ENCODE data around the gene FRMD4A. TPM values are rescaled to one million over a fixed set of nuclear protein-coding genes. Genes with fewer than 3 reads are reported as not detected.

The FRMD4A gene
- polyA plus RNA-seq, 1 donor (not counting 4 experiments of a cell fraction or from before 2014, with no cell fraction given), result 12.9 TPM

DNA sequence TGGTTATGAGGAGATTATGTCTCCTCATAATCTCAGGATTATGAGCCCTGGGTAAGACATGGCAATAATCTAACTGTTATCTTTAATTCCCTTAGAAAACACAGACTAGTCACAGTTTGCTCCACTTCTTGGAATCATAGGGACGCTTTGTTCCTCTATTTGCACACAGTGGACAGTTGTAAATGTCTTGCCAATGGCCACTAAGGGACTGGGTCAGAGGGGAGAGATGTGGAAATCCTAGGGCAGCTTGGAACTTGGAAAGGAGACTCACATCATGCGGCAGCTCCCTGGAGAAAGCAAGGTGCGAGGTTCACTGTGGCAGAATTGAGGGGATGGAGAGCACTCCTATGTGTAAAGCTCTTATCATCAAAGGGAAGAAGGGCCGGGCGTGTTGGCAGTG lies 477.9 kb downstream of the FRMD4A start:
- no peak overlapping the region for H3K4me2 ChIP-seq (ENCODE audit: control insufficient read depth, extremely low read depth, insufficient read depth, low read depth, low read length)
- FAIRE-seq (no peak), DNase-seq (ENCODE audit: low read depth, low spot score) (no peak)
- no peak overlapping the region for H3K4me3 ChIP-seq (ENCODE audit: control insufficient read depth in 2 of 3, extremely low read depth in 1 of 3, insufficient read depth in 2 of 3, low read depth in 1 of 3, low read length in 3 of 3)
- H4K20me1 ChIP-seq (ENCODE audit: control insufficient read depth, extremely low read depth, insufficient read depth, low read length), result no peaks in the 10 kb centered on the region
- no peak overlapping the region for H2AFZ ChIP-seq (ENCODE audit: control insufficient read depth, low read length)
- no peaks in the 10 kb centered on the region for H3K9me3 ChIP-seq (ENCODE audit: control insufficient read depth, low read depth, low read length)
- H3K9me1 ChIP-seq (ENCODE audit: control insufficient read depth, extremely low read depth, insufficient read depth, low read length), result no peaks in the 10 kb centered on the region
- H3K27me3 ChIP-seq (ENCODE audit: control insufficient read depth, extremely low read depth, insufficient read depth, low read length), result no peaks in the 10 kb centered on the region
- H3K36me3 ChIP-seq (ENCODE audit: control insufficient read depth in 2 of 2, extremely low read depth in 1 of 2, insufficient read depth in 2 of 2, low read length in 2 of 2), result no peaks in the 10 kb centered on the region
- no peak overlapping the region for H3K9ac ChIP-seq (ENCODE audit: control insufficient read depth, extremely low read depth, insufficient read depth, low read length)
- dilution Hi-C loops (cut with MboI; ENCODE audit: extremely low pct_ligation_motif_present, low sequenced_read_pairs), result no loop called here
- TF ChIP-seq, protein P1, sequence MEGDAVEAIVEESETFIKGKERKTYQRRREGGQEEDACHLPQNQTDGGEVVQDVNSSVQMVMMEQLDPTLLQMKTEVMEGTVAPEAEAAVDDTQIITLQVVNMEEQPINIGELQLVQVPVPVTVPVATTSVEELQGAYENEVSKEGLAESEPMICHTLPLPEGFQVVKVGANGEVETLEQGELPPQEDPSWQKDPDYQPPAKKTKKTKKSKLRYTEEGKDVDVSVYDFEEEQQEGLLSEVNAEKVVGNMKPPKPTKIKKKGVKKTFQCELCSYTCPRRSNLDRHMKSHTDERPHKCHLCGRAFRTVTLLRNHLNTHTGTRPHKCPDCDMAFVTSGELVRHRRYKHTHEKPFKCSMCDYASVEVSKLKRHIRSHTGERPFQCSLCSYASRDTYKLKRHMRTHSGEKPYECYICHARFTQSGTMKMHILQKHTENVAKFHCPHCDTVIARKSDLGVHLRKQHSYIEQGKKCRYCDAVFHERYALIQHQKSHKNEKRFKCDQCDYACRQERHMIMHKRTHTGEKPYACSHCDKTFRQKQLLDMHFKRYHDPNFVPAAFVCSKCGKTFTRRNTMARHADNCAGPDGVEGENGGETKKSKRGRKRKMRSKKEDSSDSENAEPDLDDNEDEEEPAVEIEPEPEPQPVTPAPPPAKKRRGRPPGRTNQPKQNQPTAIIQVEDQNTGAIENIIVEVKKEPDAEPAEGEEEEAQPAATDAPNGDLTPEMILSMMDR (optimal IDR thresholded peaks at IDR 0.05 in 1 of 3, IDR thresholded peaks at IDR 0.05 in 1 of 3, conservative IDR thresholded peaks at IDR 0.05 in 1 of 3; ENCODE audit: extremely low read depth in 1 of 3, insufficient read depth in 2 of 3, low read length in 3 of 3), result no peak
- TF ChIP-seq EZH2 (IDR thresholded peaks at IDR 0.05; ENCODE audit: low read length), result no peak
- no peaks in the 10 kb centered on the region for H3K79me2 ChIP-seq (ENCODE audit: control insufficient read depth, insufficient read depth, low read length)
- no peaks in the 10 kb centered on the region for H3K4me1 ChIP-seq (ENCODE audit: control insufficient read depth, extremely low read depth, insufficient read depth, low read length)
- H3K27ac ChIP-seq (ENCODE audit: control insufficient read depth, insufficient read depth, low read length), result no peak overlapping the region

DNA sequence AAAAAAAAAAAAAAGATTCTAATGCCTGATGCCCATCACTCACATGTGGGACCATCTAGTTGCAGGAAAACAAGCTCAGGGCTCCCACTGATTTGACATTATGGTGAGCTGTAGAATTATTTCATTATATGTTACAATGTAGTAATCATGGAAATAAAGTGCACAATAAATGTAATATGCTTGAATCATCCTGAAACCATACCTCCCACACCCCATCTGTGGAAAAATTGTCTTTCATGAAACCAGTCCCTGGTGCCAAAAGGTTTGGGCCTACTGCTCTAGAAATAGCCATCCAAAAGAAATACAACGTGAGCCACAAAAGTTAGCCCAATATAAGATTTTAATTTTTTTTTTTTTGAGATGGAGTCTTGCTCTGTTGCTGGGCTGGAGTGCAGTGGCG lies 478.8 kb downstream of the FRMD4A start:
- no peak overlapping the region for H3K4me3 ChIP-seq (ENCODE audit: control insufficient read depth in 2 of 3, extremely low read depth in 1 of 3, insufficient read depth in 2 of 3, low read depth in 1 of 3, low read length in 3 of 3)
- dilution Hi-C loops (cut with MboI; ENCODE audit: extremely low pct_ligation_motif_present, low sequenced_read_pairs), result no loop called here
- H3K27ac ChIP-seq (ENCODE audit: control insufficient read depth, insufficient read depth, low read length), result no peak overlapping the region
- H3K4me1 ChIP-seq (ENCODE audit: control insufficient read depth, extremely low read depth, insufficient read depth, low read length), result peaks cover 6% of the 10 kb centered on the region
- H3K79me2 ChIP-seq (ENCODE audit: control insufficient read depth, insufficient read depth, low read length), result no peaks in the 10 kb centered on the region
- no peaks in the 10 kb centered on the region for H3K27me3 ChIP-seq (ENCODE audit: control insufficient read depth, extremely low read depth, insufficient read depth, low read length)
- H4K20me1 ChIP-seq (ENCODE audit: control insufficient read depth, extremely low read depth, insufficient read depth, low read length), result no peaks in the 10 kb centered on the region
- DNase-seq (ENCODE audit: low read depth, low spot score), result no peak
- H3K36me3 ChIP-seq (ENCODE audit: control insufficient read depth in 2 of 2, extremely low read depth in 1 of 2, insufficient read depth in 2 of 2, low read length in 2 of 2), result no peaks in the 10 kb centered on the region
- no peaks in the 10 kb centered on the region for H3K9me3 ChIP-seq (ENCODE audit: control insufficient read depth, low read depth, low read length)
- no peak overlapping the region for H2AFZ ChIP-seq (ENCODE audit: control insufficient read depth, low read length)
- no peak for FAIRE-seq
- no peaks in the 10 kb centered on the region for H3K9me1 ChIP-seq (ENCODE audit: control insufficient read depth, extremely low read depth, insufficient read depth, low read length)
- no peak overlapping the region for H3K9ac ChIP-seq (ENCODE audit: control insufficient read depth, extremely low read depth, insufficient read depth, low read length)
- no peak overlapping the region for H3K4me2 ChIP-seq (ENCODE audit: control insufficient read depth, extremely low read depth, insufficient read depth, low read depth, low read length)
- TF ChIP-seq, protein P1 (optimal IDR thresholded peaks at IDR 0.05 in 1 of 3, IDR thresholded peaks at IDR 0.05 in 1 of 3, conservative IDR thresholded peaks at IDR 0.05 in 1 of 3; ENCODE audit: extremely low read depth in 1 of 3, insufficient read depth in 2 of 3, low read length in 3 of 3), result no peak
- TF ChIP-seq EZH2 (IDR thresholded peaks at IDR 0.05; ENCODE audit: low read length), result no peak
